HCT116 (cell line): ENCODE results near the gene LRCH1. TPM values are rescaled to one million over a fixed set of nuclear protein-coding genes. Genes with fewer than 3 reads are reported as not detected.

Experiments
- ATAC-seq: fragments of 200-7000 bp; cut with Tn5 transposase; 2 replicates; pipeline ENCODE4 v1.9.1; 2020; ENCODE audit warnings: mild to moderate bottlenecking, moderate library complexity
- BruUV-seq: library from RNA; stranded (reverse); fragments of 400-500 nt; replicated peaks from 2 replicates; lab custom pipeline; 2021; lab: Mats Ljungman, UMichigan
- CTCF ChIA-PET: fragments of 300-600 bp; sonication (Branson Sonifier 250); formaldehyde crosslinking; loops from one replicate; lab custom pipeline; 2021; ENCODE audit warnings: antibody characterized with exemption; lab: Charles Lee
- POLR2A ChIA-PET: fragments of 300-600, 350-600 bp; sonication (Branson Sonifier 250); formaldehyde crosslinking; loops from one replicate; lab custom pipeline; 2021; ENCODE audit warnings: antibody characterized with exemption; lab: Charles Lee
- RAD21 ChIA-PET, 2 experiments: fragments of 300-600 bp; sonication (Branson Sonifier 250); formaldehyde crosslinking; loops; one replicate each; lab custom pipeline; 2023; ENCODE audit warnings: low total read pairs in 2 of 2; ENCODE audit not compliant: uncharacterized antibody in 2 of 2, unreplicated experiment in 2 of 2, low non-redundant PET in 1 of 2; lab: Charles Lee
- DNase-seq: peaks from one replicate; pipeline ENCODE4 v3.0.0-alpha.2; 2010; ENCODE audit warnings: low read depth, low spot score
- H2AFZ ChIP-seq: fragments of 200-600 bp; shearing (Covaris generic), sonication (generic); 2 replicates; pipeline ENCODE4 v1.6.1; 2017; ENCODE audit warnings: low read depth, mixed run types, mixed read lengths, antibody characterized with exemption, low read length; ENCODE audit not compliant: poor library complexity, severe bottlenecking
- H3K27ac ChIP-seq: 2 replicates; pipeline ENCODE4 v1.5.1; 2012; ENCODE audit warnings: low read depth, low read length
- H3K27me3 ChIP-seq: fragments of 200-600 bp; sonication (generic); 2 replicates; pipeline ENCODE4 v1.6.1; 2016; ENCODE audit warnings: mixed run types, low read length, mixed read lengths; ENCODE audit not compliant: insufficient read depth
- H3K36me3 ChIP-seq, 2 experiments: fragments of 200-500 bp in 1 of 2; fragments of 200-600 bp in 1 of 2; sonication (Bioruptor generic) in 1 of 2; sonication (generic) in 1 of 2; 2 replicates each; pipeline versions ENCODE4 v1.5.1 to v1.6.1; 2014 to 2016; ENCODE audit warnings: low read length in 2 of 2, inconsistent platforms in 1 of 2, mixed read lengths in 1 of 2, mixed run types in 1 of 2; ENCODE audit not compliant: insufficient read depth in 2 of 2, control insufficient read depth in 1 of 2
- H3K4me1 ChIP-seq, 2 experiments: fragments of 200-600 bp in 1 of 2; sonication (generic) in 1 of 2; 2 replicates each; pipeline versions ENCODE4 v1.5.1 to v1.6.1; 2012 to 2017; ENCODE audit warnings: low read length in 2 of 2, inconsistent platforms in 1 of 2, mild to moderate bottlenecking in 1 of 2, mixed read lengths in 1 of 2, mixed run types in 1 of 2, moderate library complexity in 1 of 2; ENCODE audit not compliant: insufficient read depth in 2 of 2, control insufficient read depth in 1 of 2
- H3K4me2 ChIP-seq: fragments of 200-600 bp; sonication (generic); 2 replicates; pipeline ENCODE4 v1.6.1; 2017; ENCODE audit warnings: mixed run types, low read length, mixed read lengths
- H3K4me3 ChIP-seq, 2 experiments: fragments of 200-600 bp in 1 of 2; sonication (generic) in 1 of 2; replicated peaks in 1 of 2; 2 replicates each; pipeline ENCODE4 v1.5.1; 2011 to 2016; ENCODE audit warnings: low read length in 2 of 2, control low read depth in 1 of 2, low read depth in 1 of 2, mild to moderate bottlenecking in 1 of 2, mixed read lengths in 1 of 2, mixed run types in 1 of 2
- H3K79me2 ChIP-seq: fragments of 200-600 bp; sonication (generic); 2 replicates; pipeline ENCODE4 v1.6.1; 2017; ENCODE audit warnings: mild to moderate bottlenecking, mixed run types, low read length, moderate library complexity, mixed read lengths; ENCODE audit not compliant: insufficient read depth
- H3K9ac ChIP-seq: fragments of 200-600 bp; sonication (generic); 2 replicates; pipeline ENCODE4 v1.6.1; 2016; ENCODE audit warnings: low read length, mixed read lengths
- H3K9me2 ChIP-seq: fragments of 200-600 bp; sonication (generic), shearing (Covaris generic); 2 replicates; pipeline ENCODE4 v1.6.1; 2017; ENCODE audit warnings: mixed run types, mild to moderate bottlenecking, moderate library complexity; ENCODE audit not compliant: insufficient read depth
- H3K9me3 ChIP-seq, 2 experiments: fragments of 200-500 bp in 1 of 2; fragments of 200-600 bp in 1 of 2; sonication (Bioruptor generic) in 1 of 2; sonication (generic) in 1 of 2; 2 replicates each; pipeline ENCODE4 v1.6.1; 2014 to 2017; ENCODE audit warnings: low read length in 2 of 2, mixed read lengths in 2 of 2, inconsistent platforms in 1 of 2, low read depth in 1 of 2, mild to moderate bottlenecking in 1 of 2, mixed run types in 1 of 2, moderate library complexity in 1 of 2; ENCODE audit not compliant: control insufficient read depth in 1 of 2, insufficient read depth in 1 of 2
- H4K20me1 ChIP-seq: fragments of 200-600 bp; sonication (generic), shearing (Covaris generic); 2 replicates; pipeline ENCODE4 v1.6.1; 2017; ENCODE audit warnings: mixed run types, mild to moderate bottlenecking, moderate library complexity; ENCODE audit not compliant: insufficient read depth
- CEBPB ChIP-seq: IDR thresholded peaks from 2 replicates; pipeline ENCODE4 v1.6.1; 2012; ENCODE audit warnings: low read depth
- CTCF ChIP-seq, 3 experiments: fragments of 200-600 bp in 1 of 3; sonication (generic) in 1 of 3; IDR thresholded peaks in 2 of 3; conservative IDR thresholded peaks in 1 of 3; 2 replicates each; pipeline ENCODE4 v1.5.1; 2012 to 2017; ENCODE audit warnings: low read depth in 2 of 3, low read length in 2 of 3, antibody characterized with exemption in 1 of 3, borderline replicate concordance in 1 of 3, control low read depth in 1 of 3, mild to moderate bottlenecking in 1 of 3, mixed read lengths in 1 of 3, mixed run types in 1 of 3, moderate library complexity in 1 of 3; ENCODE audit not compliant: insufficient read depth in 1 of 3
- FOSL1 ChIP-seq: IDR thresholded peaks from 2 replicates; pipeline ENCODE4 v1.6.1; 2012; ENCODE audit warnings: low read depth
- JUND ChIP-seq: IDR thresholded peaks from 2 replicates; pipeline ENCODE4 v1.6.1; 2012
- intact Hi-C: fragments of 100-400 bp; cut with micrococcal nuclease; formaldehyde crosslinking; loops from 2 replicates; pipeline ENCODE4 v1.10.0; 2022
- total RNA-seq: library from RNA; stranded (reverse); gene quantifications from one replicate; pipeline ENCODE4 v1.2.1, GENCODE V29; 2021; ENCODE audit not compliant: unreplicated experiment

LRCH1 gene
- total RNA-seq, 1 experiment from 2014 or later: 15.6 TPM

DNA sequence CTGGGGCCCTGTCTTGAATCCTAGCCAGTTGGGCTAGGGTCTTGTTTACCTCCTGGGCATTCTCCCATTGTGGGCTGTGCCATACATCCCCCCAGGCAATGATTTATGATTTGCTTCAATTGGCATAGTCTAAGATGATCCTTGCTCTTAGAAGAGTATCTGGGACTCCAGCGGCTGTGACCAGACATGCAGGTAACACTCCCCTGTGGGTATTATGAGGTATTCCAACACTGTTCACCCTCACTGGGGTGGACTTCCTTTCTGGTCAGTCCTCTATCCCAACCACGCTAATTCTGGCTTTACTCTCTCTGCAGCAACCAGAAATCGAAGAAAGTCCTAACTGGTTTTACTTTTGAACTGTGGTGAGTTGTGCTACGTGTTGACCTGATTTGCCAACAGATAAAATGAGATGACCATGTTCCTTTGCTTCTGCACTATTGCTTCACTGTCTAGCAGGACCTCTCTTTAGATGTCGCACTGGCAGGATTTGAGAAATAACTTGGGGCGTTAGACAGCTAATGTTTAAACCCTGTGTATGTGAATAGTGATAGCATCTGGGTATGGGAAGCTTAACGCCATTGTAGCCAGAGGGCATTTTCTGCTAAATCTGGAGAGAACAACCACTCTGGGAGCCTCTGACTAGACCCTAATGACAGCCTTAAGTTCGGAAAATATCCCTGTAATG, 6.7 kb upstream of the LRCH1 start (continued):
- TF ChIP-seq CTCF (IDR thresholded peaks at IDR 0.05 in 2 of 3, conservative IDR thresholded peaks at IDR 0.05 in 1 of 3; ENCODE audit: borderline replicate concordance in 1 of 3, insufficient read depth in 1 of 3, low read depth in 2 of 3, low read length in 2 of 3) (no peak), FOSL1 (no peak), CEBPB (no peak)

GRCh38 chr13:46550822-46551221, 2.1 kb upstream of the LRCH1 start:
- H3K9me3 ChIP-seq: no peaks in the 10 kb centered on the region
- no peak overlapping the region for H3K27ac ChIP-seq
- no peaks in the 10 kb centered on the region for H4K20me1 ChIP-seq
- ChIA-PET POLR2A (no interaction called here), CTCF (interaction anchor here (0.9 to 3.2 kb wide), 2 partner anchors 33 to 170 kb away, joined by 3 to 25 read pairs; no protein-coding TSS in a partner anchor), RAD21 (no interaction called here)
- intact Hi-C loops: loop anchor here (1.0 to 5.0 kb wide), 2 partner anchors 51 to 170 kb away; no protein-coding TSS in a partner anchor
- no peaks in the 10 kb centered on the region for H3K36me3 ChIP-seq
- no peak for ATAC-seq
- H3K4me3 ChIP-seq: no peak overlapping the region; a peak in 1 of 4 replicates
- H3K79me2 ChIP-seq: peaks cover 26% of the 10 kb centered on the region
- H3K4me2 ChIP-seq: peak overlapping the region; percentile 98
- no peak overlapping the region for H3K9ac ChIP-seq
- no peak for TF ChIP-seq JUND
- H3K9me2 ChIP-seq: no peaks in the 10 kb centered on the region
- DNase-seq: no peak
- peaks cover 10 to 23% of the 10 kb centered on the region in 2 experiments; a peak in 3 of 4 replicates for H3K4me1 ChIP-seq
- no peaks in the 10 kb centered on the region for H3K27me3 ChIP-seq
- no TSS peak for BruUV-seq
- H2AFZ ChIP-seq: peak overlapping the region; percentile 58
